CD4-positive, alpha-beta T cell (primary cell): ENCODE results near the gene DNAJB13. TPM values are rescaled to one million over a fixed set of nuclear protein-coding genes. Genes with fewer than 3 reads are reported as not detected.

Experiments
- ATAC-seq: fragments of 200-7000 bp; cut with Tn5 transposase; one replicate; pipeline ENCODE4 v1.10.0; 2022; ENCODE audit warnings: mild to moderate bottlenecking; ENCODE audit not compliant: poor library complexity
- CTCF ChIA-PET: fragments of 350-600 bp; sonication (Branson Sonifier 250); formaldehyde crosslinking; loops from one replicate; lab custom pipeline; 2021; ENCODE audit warnings: antibody characterized with exemption, inconsistent platforms; lab: Charles Lee
- POLR2A ChIA-PET: fragments of 350-600 bp; sonication (Branson Sonifier 250); formaldehyde crosslinking; loops from one replicate; lab custom pipeline; 2021; ENCODE audit warnings: antibody characterized with exemption, inconsistent platforms; lab: Charles Lee
- DNase-seq, 14 experiments: peaks; one replicate each; pipeline ENCODE4 v3.0.0-alpha.2; 2013 to 2020; ENCODE audit warnings: mixed read lengths in 2 of 14
- H3K27ac ChIP-seq, 2 donors: one replicate each; pipeline versions ENCODE4 v1.5.1 to v1.7.0; 2013; ENCODE audit warnings: low read length in 2 of 2, low read depth in 1 of 2, mild to moderate bottlenecking in 1 of 2
- H3K27me3 ChIP-seq, 2 experiments: 1 replicate in 1 of 2; 2 replicates in 1 of 2; pipeline versions ENCODE4 v1.6.1 to v1.7.0; 2013; ENCODE audit warnings: low read length in 2 of 2, control low read depth in 1 of 2, mild to moderate bottlenecking in 1 of 2, moderate library complexity in 1 of 2; ENCODE audit not compliant: insufficient read depth in 2 of 2, control insufficient read depth in 1 of 2
- H3K36me3 ChIP-seq: one replicate; pipeline ENCODE4 v1.6.1; 2013; ENCODE audit warnings: low read length, control low read depth; ENCODE audit not compliant: insufficient read depth
- H3K4me1 ChIP-seq: one replicate; pipeline ENCODE4 v1.6.1; 2013; ENCODE audit warnings: low read length, control low read depth; ENCODE audit not compliant: insufficient read depth
- H3K4me3 ChIP-seq: one replicate; pipeline ENCODE4 v1.5.1; 2013; ENCODE audit warnings: mild to moderate bottlenecking, low read length, moderate library complexity
- H3K9me3 ChIP-seq, 2 experiments: 1 replicate in 1 of 2; 2 replicates in 1 of 2; pipeline versions ENCODE4 v1.6.1 to v1.7.0; 2013; ENCODE audit warnings: low read length in 2 of 2, mild to moderate bottlenecking in 2 of 2, control low read depth in 1 of 2, moderate library complexity in 1 of 2; ENCODE audit not compliant: control insufficient read depth in 1 of 2, insufficient read depth in 1 of 2
- H3K27ac Mint-ChIP-seq: one replicate; pipeline ENCODE4 v1.8.0; 2020; ENCODE audit warnings: mixed read lengths
- H3K27me3 Mint-ChIP-seq: one replicate; pipeline ENCODE4 v1.8.0; 2021; ENCODE audit warnings: mixed read lengths
- H3K36me3 Mint-ChIP-seq: one replicate; pipeline ENCODE4 v1.8.0; 2021; ENCODE audit warnings: low read depth, mixed read lengths
- H3K4me1 Mint-ChIP-seq: one replicate; pipeline ENCODE4 v1.8.0; 2021; ENCODE audit warnings: low read depth, mixed read lengths
- H3K4me3 Mint-ChIP-seq: one replicate; pipeline ENCODE4 v1.8.0; 2020; ENCODE audit warnings: mild to moderate bottlenecking, mixed read lengths
- H3K9me3 Mint-ChIP-seq: one replicate; pipeline ENCODE4 v1.8.0; 2020; ENCODE audit warnings: mixed read lengths
- CTCF ChIP-seq: fragments of 200-600 bp; IDR thresholded peaks from one replicate; pipeline ENCODE4 v1.8.0; 2022; ENCODE audit warnings: antibody characterized with exemption, mild to moderate bottlenecking
- intact Hi-C, 2 experiments: fragments of 100-400 bp; cut with DNase I in 1 of 2; cut with micrococcal nuclease in 1 of 2; formaldehyde crosslinking; loops; one replicate each; pipeline versions ENCODE4 v1.15.1 to v1.9.0; 2023 to 2025; cut with DNase I, micrococcal nuclease
- total RNA-seq, 174 experiments: library from RNA in 2 of 174; stranded (reverse) in 2 of 174; gene quantifications; one replicate each; pipeline ENCODE4 v1.2.3 and lab custom pipeline; 2021 to 2026

Gene DNAJB13
- total RNA-seq, 2 experiments from 2014 or later = not detected

DNA sequence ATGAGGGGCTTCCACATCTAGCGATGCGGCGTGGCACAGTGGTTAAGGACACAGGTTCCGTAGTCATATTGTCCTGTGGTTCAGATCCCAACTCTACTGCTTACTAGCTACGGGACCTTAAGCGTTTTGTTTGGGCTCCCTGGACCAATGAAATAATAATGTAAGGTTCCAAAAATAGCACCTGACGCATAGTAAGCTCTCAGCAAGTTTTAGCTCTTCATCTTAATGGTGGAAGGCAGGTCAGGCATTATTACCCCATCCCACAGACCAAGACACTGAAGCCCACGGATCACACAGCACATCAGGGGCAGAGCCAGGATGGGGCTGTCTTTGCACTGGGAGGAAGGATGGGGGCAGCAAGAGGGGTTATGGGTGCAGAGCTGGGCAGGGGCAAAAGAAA, 13.0 kb downstream of the DNAJB13 start:
- intact Hi-C loops = loop anchor here (1.0 to 10.0 kb wide), 7 partner anchors 17 to 361 kb away; partner anchors contain the start of genes C2CD3 (in 1 of the 2) and PPME1 (in 1 of the 2)
- H3K4me1 ChIP-seq = peaks cover 49% of the 10 kb centered on the region
- POLR2A ChIA-PET = interaction anchor here (0.6 to 11.7 kb wide), 8 partner anchors 10 to 269 kb away, joined by 3 to 366 read pairs (median 5); partner anchors contain the start of gene UCP2
- no peaks in the 10 kb centered on the region for H3K9me3 Mint-ChIP-seq
- no peaks in the 10 kb centered on the region for H3K9me3 ChIP-seq
- no peaks in the 10 kb centered on the region for H3K36me3 ChIP-seq
- CTCF ChIA-PET = interaction anchor here (0.6 to 1.9 kb wide), 10 partner anchors 9 to 123 kb away, joined by 3 to 14 read pairs (median 4); no protein-coding TSS in a partner anchor
- DNase-seq (peak in 1 of 14 experiments; percentile 11), ATAC-seq (no peak)
- peaks cover 38% of the 10 kb centered on the region for H3K4me1 Mint-ChIP-seq
- no peak overlapping the region for H3K4me3 ChIP-seq
- TF ChIP-seq CTCF = no peak
- H3K4me3 Mint-ChIP-seq = no peak overlapping the region
- no peaks in the 10 kb centered on the region for H3K27me3 Mint-ChIP-seq
- peak overlapping the region; percentile 62 for H3K27ac Mint-ChIP-seq
- H3K27me3 ChIP-seq = no peaks in the 10 kb centered on the region
- no peak overlapping the region for H3K27ac ChIP-seq
- no peaks in the 10 kb centered on the region for H3K36me3 Mint-ChIP-seq

DNA sequence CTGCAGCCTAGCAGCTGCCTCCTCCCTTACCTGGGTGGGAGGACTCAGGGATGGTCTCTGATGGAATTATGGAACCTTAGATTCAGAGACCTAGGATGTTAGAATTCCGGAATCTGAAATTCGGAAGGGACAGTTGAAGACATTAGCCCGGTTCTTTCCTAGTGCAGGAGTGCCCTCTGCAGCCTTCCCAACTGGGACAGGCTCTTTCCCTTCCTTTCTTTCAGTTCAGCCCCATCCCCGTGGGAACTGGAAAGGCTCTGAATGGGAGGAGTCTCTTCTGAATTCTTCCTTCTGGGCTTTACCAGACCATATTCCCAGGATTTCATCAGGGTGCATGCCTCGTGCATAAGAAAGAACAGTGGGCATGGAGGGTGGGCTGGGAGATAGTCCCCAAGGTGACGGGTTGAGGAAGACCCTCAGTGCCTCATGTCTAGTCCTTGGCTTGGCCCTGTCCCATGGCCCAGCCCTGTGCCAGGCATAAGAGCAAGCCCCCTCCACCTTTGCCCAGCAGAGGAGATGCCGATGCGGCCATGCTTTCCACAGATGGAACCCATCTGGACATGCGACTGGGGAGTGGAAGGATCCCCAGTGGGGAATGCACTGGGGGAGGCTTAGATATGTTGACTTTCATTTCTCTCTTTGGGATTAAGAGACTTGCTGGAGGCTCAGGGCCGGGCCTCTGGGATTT, 14.4 kb downstream of the DNAJB13 start:
- CTCF ChIA-PET = interaction anchor here (1.3 to 1.9 kb wide), 4 partner anchors 13 to 40 kb away, joined by 3 to 14 read pairs (median 6); no protein-coding TSS in a partner anchor

DNA sequence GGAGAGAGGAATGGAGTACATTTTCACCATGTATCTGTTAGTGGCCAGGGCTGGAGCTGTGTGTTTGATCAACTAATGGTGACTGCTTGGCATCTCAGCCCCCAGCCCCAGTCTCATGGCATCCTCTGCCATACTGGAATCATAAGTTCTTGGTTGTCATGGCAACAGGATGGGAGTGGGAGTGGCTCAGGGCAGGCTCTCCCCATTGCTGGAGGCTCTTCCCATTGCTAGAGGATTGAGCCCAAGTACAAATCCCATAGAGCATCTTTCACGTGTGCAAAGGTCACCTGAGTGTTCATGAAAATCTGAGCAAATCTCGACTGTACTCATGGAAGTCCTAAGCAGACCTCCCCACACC, 14.9 kb downstream of the DNAJB13 start:
- Histone ChIP-seq H3K27me3 (no peaks in the 10 kb centered on the region), H3K36me3 (no peaks in the 10 kb centered on the region), H3K4me1 (peaks cover 68% of the 10 kb centered on the region), H3K9me3 (no peaks in the 10 kb centered on the region), H3K27ac (no peak overlapping the region), H3K4me3 (no peak overlapping the region)
- ATAC-seq = no peak
- H3K9me3 Mint-ChIP-seq = no peaks in the 10 kb centered on the region
- ChIA-PET POLR2A (interaction anchor here (10.8 to 18.9 kb wide), 3 partner anchors 16 to 47 kb away, joined by 111 to 366 read pairs (median 316); partner anchors contain the start of gene UCP2), CTCF (interaction anchor here (1.3 kb wide), 1 partner anchor 29 kb away, joined by 3 read pairs; no protein-coding TSS in a partner anchor)
- H3K36me3 Mint-ChIP-seq = no peaks in the 10 kb centered on the region
- no peaks in the 10 kb centered on the region for H3K27me3 Mint-ChIP-seq
- peak overlapping the region; percentile 15 for H3K4me3 Mint-ChIP-seq
- no peak for TF ChIP-seq CTCF
- H3K27ac Mint-ChIP-seq = peak overlapping the region; percentile 73
- peak in 1 of 14 experiments; percentile 38 for DNase-seq
- intact Hi-C loops = loop anchor here (2.0 to 10.0 kb wide), 3 partner anchors 15 to 359 kb away; no protein-coding TSS in a partner anchor
- peaks cover 57% of the 10 kb centered on the region for H3K4me1 Mint-ChIP-seq

More for the DNA sequence above, 14.4 kb downstream of the DNAJB13 start:
- peaks cover 52% of the 10 kb centered on the region for H3K4me1 Mint-ChIP-seq
- intact Hi-C loops = loop anchor here (2.0 to 10.0 kb wide), 3 partner anchors 16 to 360 kb away; no protein-coding TSS in a partner anchor
- no peaks in the 10 kb centered on the region for H3K9me3 Mint-ChIP-seq
- H3K4me1 ChIP-seq = peaks cover 62% of the 10 kb centered on the region
- H3K36me3 ChIP-seq = no peaks in the 10 kb centered on the region
- no peaks in the 10 kb centered on the region for H3K27me3 ChIP-seq
- peak overlapping the region; percentile 73 for H3K27ac Mint-ChIP-seq
- TF ChIP-seq CTCF = no peak
- no peak overlapping the region for H3K4me3 ChIP-seq
- POLR2A ChIA-PET = interaction anchor here (0.7 to 11.7 kb wide), 6 partner anchors 8 to 267 kb away, joined by 3 to 366 read pairs (median 10); partner anchors contain the start of gene UCP2
- ATAC-seq (no peak), DNase-seq (peak in 1 of 14 experiments; percentile 35)
- no peak overlapping the region for H3K4me3 Mint-ChIP-seq
- no peaks in the 10 kb centered on the region for H3K9me3 ChIP-seq
- H3K27ac ChIP-seq = no peak overlapping the region
- no peaks in the 10 kb centered on the region for H3K27me3 Mint-ChIP-seq
- H3K36me3 Mint-ChIP-seq = no peaks in the 10 kb centered on the region
